Measurements from ENCODE around the gene DAP.

Gene DAP

GRCh38 chr5:10734832-10735523 is 26.1 kb downstream of the DAP start:
- Histone ChIP-seq H3K36me3 (ENCODE audit: insufficient read depth, low read length) (peaks cover 50% of the 10 kb centered on the region), H3K27ac (no peak overlapping the region), H3K9ac (ENCODE audit: insufficient read length) (no peak overlapping the region), H3K4me3 (no peak overlapping the region), H3K9me3 (ENCODE audit: low read depth, low read length) (0 out of 2 replicates have a peak, but pooled peaks cover 6% of the 10 kb centered on the region)
- DNase-seq (ENCODE audit: low read depth, low spot score) = no peak
- TF ChIP-seq FOXP2 (optimal IDR thresholded peaks at IDR 0.05; ENCODE audit: control extremely low read depth, extremely low read length, insufficient read depth) (no peak), EZH2 (IDR thresholded peaks at IDR 0.05) (no peak), POLR2AphosphoS5 (IDR thresholded peaks at IDR 0.05; ENCODE audit: borderline replicate concordance, low read depth, low read length) (no peak)

GRCh38 chr5:10734037-10734709 is 26.9 kb downstream of the DAP start:
- Histone ChIP-seq H3K9ac (ENCODE audit: insufficient read length) (no peak overlapping the region), H3K27ac (no peak overlapping the region), H3K36me3 (ENCODE audit: insufficient read depth, low read length) (peaks cover 42% of the 10 kb centered on the region), H3K4me3 (no peak overlapping the region), H3K9me3 (ENCODE audit: low read depth, low read length) (no peaks in the 10 kb centered on the region)
- DNase-seq (ENCODE audit: low read depth, low spot score) = no peak
- TF ChIP-seq EZH2 (IDR thresholded peaks at IDR 0.05) (no peak), POLR2AphosphoS5 (IDR thresholded peaks at IDR 0.05; ENCODE audit: borderline replicate concordance, low read depth, low read length) (no peak), FOXP2 (optimal IDR thresholded peaks at IDR 0.05; ENCODE audit: control extremely low read depth, extremely low read length, insufficient read depth) (no peak)

GRCh38 chr5:10733426-10733825 is 27.6 kb downstream of the DAP start:
- peaks cover 36% of the 10 kb centered on the region for H3K36me3 ChIP-seq (ENCODE audit: insufficient read depth, low read length)
- no peak overlapping the region for H3K4me3 ChIP-seq
- DNase-seq (ENCODE audit: low read depth, low spot score) = no peak
- H3K9me3 ChIP-seq (ENCODE audit: low read depth, low read length) = no peaks in the 10 kb centered on the region
- H3K27ac ChIP-seq = no peak overlapping the region
- no peak for TF ChIP-seq POLR2AphosphoS5 (IDR thresholded peaks at IDR 0.05; ENCODE audit: borderline replicate concordance, low read depth, low read length)
- TF ChIP-seq FOXP2 (optimal IDR thresholded peaks at IDR 0.05; ENCODE audit: control extremely low read depth, extremely low read length, insufficient read depth) = no peak
- TF ChIP-seq EZH2 (IDR thresholded peaks at IDR 0.05) = no peak
- H3K9ac ChIP-seq (ENCODE audit: insufficient read length) = no peak overlapping the region

- Histone ChIP-seq H3K27ac (no peak overlapping the region), H3K9me3 (ENCODE audit: low read depth, low read length) (no peaks in the 10 kb centered on the region), H3K4me3 (no peak overlapping the region), H3K36me3 (ENCODE audit: insufficient read depth, low read length) (peaks cover 25% of the 10 kb centered on the region), H3K9ac (ENCODE audit: insufficient read length) (no peak overlapping the region)
- TF ChIP-seq POLR2AphosphoS5 (IDR thresholded peaks at IDR 0.05; ENCODE audit: borderline replicate concordance, low read depth, low read length) (no peak), EZH2 (IDR thresholded peaks at IDR 0.05) (no peak), FOXP2 (optimal IDR thresholded peaks at IDR 0.05; ENCODE audit: control extremely low read depth, extremely low read length, insufficient read depth) (no peak)
- DNase-seq (ENCODE audit: low read depth, low spot score) = no peak
Observed at GRCh38 chr5:10731913-10732312, 29.1 kb downstream of the DAP start.

GRCh38 chr5:10730043-10730351 is 31.0 kb downstream of the DAP start:
- Histone ChIP-seq H3K9me3 (ENCODE audit: low read depth, low read length) (no peaks in the 10 kb centered on the region), H3K36me3 (ENCODE audit: insufficient read depth, low read length) (peaks cover 25% of the 10 kb centered on the region), H3K9ac (ENCODE audit: insufficient read length) (no peak overlapping the region), H3K4me3 (no peak overlapping the region), H3K27ac (no peak overlapping the region)
- TF ChIP-seq POLR2AphosphoS5 (IDR thresholded peaks at IDR 0.05; ENCODE audit: borderline replicate concordance, low read depth, low read length) = no peak
- no peak for TF ChIP-seq FOXP2 (optimal IDR thresholded peaks at IDR 0.05; ENCODE audit: control extremely low read depth, extremely low read length, insufficient read depth)
- TF ChIP-seq EZH2 (IDR thresholded peaks at IDR 0.05) = no peak
- DNase-seq (ENCODE audit: low read depth, low spot score) = no peak

- H3K36me3 ChIP-seq (ENCODE audit: insufficient read depth, low read length) = peaks cover 25% of the 10 kb centered on the region
Observed at GRCh38 chr5:10729320-10730042, 31.6 kb downstream of the DAP start.

GRCh38 chr5:10728679-10729078 is 32.4 kb downstream of the DAP start:
- H3K9ac ChIP-seq (ENCODE audit: insufficient read length) = no peak overlapping the region
- H3K27ac ChIP-seq = no peak overlapping the region
- no peak overlapping the region for H3K4me3 ChIP-seq
- H3K9me3 ChIP-seq (ENCODE audit: low read depth, low read length) = no peaks in the 10 kb centered on the region
- TF ChIP-seq EZH2 (IDR thresholded peaks at IDR 0.05) (no peak), POLR2AphosphoS5 (IDR thresholded peaks at IDR 0.05; ENCODE audit: borderline replicate concordance, low read depth, low read length) (no peak), FOXP2 (optimal IDR thresholded peaks at IDR 0.05; ENCODE audit: control extremely low read depth, extremely low read length, insufficient read depth) (no peak)
- no peak for DNase-seq (ENCODE audit: low read depth, low spot score)
- peaks cover 21% of the 10 kb centered on the region for H3K36me3 ChIP-seq (ENCODE audit: insufficient read depth, low read length)

More at GRCh38 chr5:10729320-10730042, 31.6 kb downstream of the DAP start:
- Histone ChIP-seq H3K9ac (ENCODE audit: insufficient read length) (no peak overlapping the region), H3K27ac (no peak overlapping the region), H3K9me3 (ENCODE audit: low read depth, low read length) (no peaks in the 10 kb centered on the region), H3K4me3 (no peak overlapping the region)
- no peak for DNase-seq (ENCODE audit: low read depth, low spot score)
- TF ChIP-seq FOXP2 (optimal IDR thresholded peaks at IDR 0.05; ENCODE audit: control extremely low read depth, extremely low read length, insufficient read depth) = no peak
- TF ChIP-seq POLR2AphosphoS5 (IDR thresholded peaks at IDR 0.05; ENCODE audit: borderline replicate concordance, low read depth, low read length) = no peak
- no peak for TF ChIP-seq EZH2 (IDR thresholded peaks at IDR 0.05)

- Histone ChIP-seq H3K4me3 (no peak overlapping the region), H3K27ac (no peak overlapping the region), H3K9me3 (ENCODE audit: low read depth, low read length) (no peaks in the 10 kb centered on the region), H3K9ac (ENCODE audit: insufficient read length) (no peak overlapping the region), H3K36me3 (ENCODE audit: insufficient read depth, low read length) (peaks cover 13% of the 10 kb centered on the region)
- DNase-seq (ENCODE audit: low read depth, low spot score) = no peak
- TF ChIP-seq FOXP2 (optimal IDR thresholded peaks at IDR 0.05; ENCODE audit: control extremely low read depth, extremely low read length, insufficient read depth) (no peak), EZH2 (IDR thresholded peaks at IDR 0.05) (no peak), POLR2AphosphoS5 (IDR thresholded peaks at IDR 0.05; ENCODE audit: borderline replicate concordance, low read depth, low read length) (no peak)
Observed at GRCh38 chr5:10727861-10728260, 33.2 kb downstream of the DAP start.
